Activated B cell treated with CpG ODN at 0.5 μM for 24 hours (primary cell): ENCODE data around the gene GET3. TPM values are rescaled to one million over a fixed set of nuclear protein-coding genes. Genes with fewer than 3 reads are reported as not detected.
A peak's percentile ranks its signal among the peaks of the same experiment; 100 is the strongest.

Experiments
- ATAC-seq: fragments of 200-7000 bp; cut with Tn5 transposase; one replicate; pipeline ENCODE4 v1.10.0; 2021; ENCODE audit warnings: low read depth, mild to moderate bottlenecking, moderate library complexity
- CTCF ChIA-PET: fragments of 350-600 bp; sonication (Branson Sonifier 250); formaldehyde crosslinking; loops from one replicate; lab custom pipeline; 2021; ENCODE audit warnings: antibody characterized with exemption; lab: Charles Lee
- POLR2A ChIA-PET: fragments of 350-600 bp; sonication (Branson Sonifier 250); formaldehyde crosslinking; loops from one replicate; lab custom pipeline; 2021; ENCODE audit warnings: antibody characterized with exemption; lab: Charles Lee
- DNase-seq: peaks from one replicate; pipeline ENCODE4 v3.0.0; 2022
- H3K27ac Mint-ChIP-seq: one replicate; pipeline ENCODE4 v1.8.0; 2020; ENCODE audit warnings: mixed read lengths
- H3K27me3 Mint-ChIP-seq: one replicate; pipeline ENCODE4 v1.8.0; 2021; ENCODE audit warnings: mixed read lengths
- H3K36me3 Mint-ChIP-seq: one replicate; pipeline ENCODE4 v1.8.0; 2021; ENCODE audit warnings: low read depth, mixed read lengths
- H3K4me1 Mint-ChIP-seq: one replicate; pipeline ENCODE4 v1.8.0; 2021; ENCODE audit warnings: mixed read lengths
- H3K4me3 Mint-ChIP-seq: one replicate; pipeline ENCODE4 v1.8.0; 2020; ENCODE audit warnings: mild to moderate bottlenecking, mixed read lengths
- H3K9me3 Mint-ChIP-seq: one replicate; pipeline ENCODE4 v1.8.0; 2020; ENCODE audit warnings: mixed read lengths
- CTCF ChIP-seq: fragments of 200-600 bp; IDR thresholded peaks from one replicate; pipeline ENCODE4 v1.8.0; 2022; ENCODE audit warnings: antibody characterized with exemption, mild to moderate bottlenecking
- intact Hi-C: fragments of 100-400 bp; cut with micrococcal nuclease; formaldehyde crosslinking; loops from one replicate; pipeline ENCODE4 v1.15.1; 2024
- total RNA-seq: library from RNA; stranded (reverse); gene quantifications from 2 replicates; pipeline ENCODE4 v1.2.3, GENCODE V29; 2022

GET3 gene
- total RNA-seq, 1 donor from 2014 or later = 59.6 TPM

- CTCF ChIA-PET = interaction anchor here (1.0 to 13.6 kb wide), 2 partner anchors 26 to 78 kb away, joined by 5 to 280 read pairs; partner anchors contain the start of gene JUNB
- Mint-ChIP-seq H3K27me3 (no peaks in the 10 kb centered on the region), H3K4me1 (peaks cover 19% of the 10 kb centered on the region), H3K36me3 (no peaks in the 10 kb centered on the region), H3K9me3 (no peaks in the 10 kb centered on the region), H3K27ac (no peak overlapping the region), H3K4me3 (no peak overlapping the region)
- POLR2A ChIA-PET = interaction anchor here (0.6 to 7.4 kb wide), 4 partner anchors 25 to 38 kb away, joined by 3 to 80 read pairs (median 5); partner anchors contain the start of genes JUNB, PRDX2 and THSD8
- no peak for TF ChIP-seq CTCF
- DNase-seq (peak; percentile 55), ATAC-seq (peak; percentile 91)
- intact Hi-C loops = no loop called here
Observed at GRCh38 chr19:12769689-12770088, 32.4 kb downstream of the GET3 start.

- Mint-ChIP-seq H3K27ac (no peak overlapping the region), H3K36me3 (no peaks in the 10 kb centered on the region), H3K9me3 (no peaks in the 10 kb centered on the region), H3K4me1 (peaks cover 22% of the 10 kb centered on the region), H3K4me3 (no peak overlapping the region), H3K27me3 (no peaks in the 10 kb centered on the region)
- ChIA-PET POLR2A (interaction anchor here (7.4 kb wide), 1 partner anchor 23 kb away, joined by 80 read pairs; the partner anchor contains the start of gene JUNB), CTCF (interaction anchor here (0.9 to 9.1 kb wide), 2 partner anchors 9 to 25 kb away, joined by 3 to 278 read pairs; partner anchors contain the start of gene JUNB)
- intact Hi-C loops = no loop called here
- DNase-seq (no peak), ATAC-seq (no peak)
- no peak for TF ChIP-seq CTCF
Observed at GRCh38 chr19:12770922-12771321, 33.6 kb downstream of the GET3 start.

- no peaks in the 10 kb centered on the region for H3K9me3 Mint-ChIP-seq
- H3K4me1 Mint-ChIP-seq = peaks cover 21% of the 10 kb centered on the region
- intact Hi-C loops = no loop called here
- TF ChIP-seq CTCF = no peak
- ChIA-PET CTCF (interaction anchor here (9.1 kb wide), 1 partner anchor 23 kb away, joined by 278 read pairs; the partner anchor contains the start of gene JUNB), POLR2A (interaction anchor here (0.5 to 12.7 kb wide), 2 partner anchors 20 to 118 kb away, joined by 3 to 909 read pairs; partner anchors contain the start of gene JUNB)
- no peaks in the 10 kb centered on the region for H3K36me3 Mint-ChIP-seq
- H3K27me3 Mint-ChIP-seq = no peaks in the 10 kb centered on the region
- ATAC-seq (no peak), DNase-seq (no peak)
- H3K4me3 Mint-ChIP-seq = no peak overlapping the region
- no peak overlapping the region for H3K27ac Mint-ChIP-seq
Observed at GRCh38 chr19:12772323-12772722, 35.0 kb downstream of the GET3 start.

GRCh38 chr19:12773571-12773970 is 36.3 kb downstream of the GET3 start:
- TF ChIP-seq CTCF = no peak
- CTCF ChIA-PET = interaction anchor here (1.1 to 9.1 kb wide), 5 partner anchors 9 to 64 kb away, joined by 3 to 278 read pairs (median 4); partner anchors contain the start of gene JUNB

More at GRCh38 chr19:12773571-12773970, 36.3 kb downstream of the GET3 start:
- ATAC-seq (no peak), DNase-seq (no peak)
- H3K27ac Mint-ChIP-seq = no peak overlapping the region
- H3K4me1 Mint-ChIP-seq = peaks cover 28% of the 10 kb centered on the region
- no peaks in the 10 kb centered on the region for H3K9me3 Mint-ChIP-seq
- intact Hi-C loops = no loop called here
- H3K27me3 Mint-ChIP-seq = no peaks in the 10 kb centered on the region
- peak overlapping the region; percentile 20 for H3K4me3 Mint-ChIP-seq
- POLR2A ChIA-PET = interaction anchor here (0.9 to 12.7 kb wide), 3 partner anchors 16 to 77 kb away, joined by 4 to 909 read pairs (median 5); partner anchors contain the start of genes FBXW9 and JUNB
- no peaks in the 10 kb centered on the region for H3K36me3 Mint-ChIP-seq
